Measurements from ENCODE around the gene RPRD1B. TPM values are rescaled to one million over a fixed set of nuclear protein-coding genes. Genes with fewer than 3 reads are reported as not detected.

The RPRD1B gene
- total and polyA plus RNA-seq, 4 donors, result 5.8 to 34.3 (median 29.4) TPM

GRCh38 chr20:38021087-38021772, 12.3 kb upstream of the RPRD1B start:
- 82% methylated on average over 2 of the region's 2 CpGs for WGBS
- peaks cover 5 to 18% (median 10%) of the 10 kb centered on the region in 4 donors for H3K36me3 ChIP-seq (ENCODE audit: control insufficient read depth in 4 of 4, insufficient read depth in 3 of 4, low read depth in 1 of 4, low read length in 3 of 4)

DNA sequence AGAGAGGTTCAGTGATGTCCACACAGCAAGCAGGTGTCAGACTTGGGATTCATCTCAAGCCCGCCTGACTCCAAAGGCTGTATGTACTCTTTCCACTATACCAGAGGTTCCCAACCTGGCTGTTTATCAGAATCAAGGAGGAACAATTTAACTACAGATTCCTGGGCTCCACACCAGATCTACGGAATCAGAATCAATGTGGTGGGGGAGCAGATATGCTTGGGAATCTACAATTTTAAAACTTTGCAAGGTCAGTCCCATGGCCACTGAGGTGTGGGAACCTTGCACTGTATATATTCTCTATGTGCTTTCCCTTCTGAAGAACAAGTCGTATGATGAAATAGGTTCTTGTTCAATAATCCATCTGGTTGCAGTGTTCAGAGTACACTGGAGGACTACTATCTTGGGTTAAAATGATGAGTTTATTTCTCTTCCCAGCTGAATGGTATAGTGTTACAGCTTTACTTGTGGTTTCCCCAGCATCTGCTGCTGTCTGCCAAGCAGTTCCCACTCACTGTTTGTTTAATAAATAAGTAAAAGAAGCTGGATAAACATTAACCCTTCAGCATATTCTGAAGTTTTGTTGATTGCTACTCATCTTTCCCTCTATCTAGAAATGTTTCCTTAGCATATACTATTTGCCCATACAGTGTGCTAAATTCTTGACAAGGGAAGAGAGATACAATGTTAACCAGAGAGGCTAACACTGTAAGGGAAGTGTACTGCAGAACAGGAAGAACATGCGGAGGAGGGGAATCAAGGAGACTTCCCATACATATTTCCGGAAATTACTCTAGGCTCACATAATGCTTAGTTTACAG, 10.2 kb upstream of the RPRD1B start:
- Histone ChIP-seq H3K36me3 (ENCODE audit: control insufficient read depth in 4 of 4, insufficient read depth in 3 of 4, low read depth in 1 of 4, low read length in 3 of 4) (peaks cover 0 to 5% (median 2%) of the 10 kb centered on the region in 4 donors), H3K9me3 (ENCODE audit: control insufficient read depth in 4 of 4, low read length in 3 of 4) (no peaks in the 10 kb centered on the region), H3K9ac (ENCODE audit: low read depth in 1 of 2, low read length in 2 of 2) (no peak overlapping the region), H3K27ac (ENCODE audit: low read depth in 1 of 2, low read length in 2 of 2) (no peak overlapping the region), H3K4me3 (ENCODE audit: low read depth in 1 of 3, low read length in 3 of 3) (no peak overlapping the region), H3K27me3 (ENCODE audit: control insufficient read depth in 4 of 4, insufficient read depth in 4 of 4, low read length in 3 of 4) (no peaks in the 10 kb centered on the region), H3K4me1 (ENCODE audit: control insufficient read depth in 4 of 4, insufficient read depth in 4 of 4, low read length in 3 of 4) (peaks cover 11 to 24% (median 19%) of the 10 kb centered on the region in 4 donors)
- 69% methylated on average over 5 of the region's 5 CpGs for WGBS
- DNase-seq (ENCODE audit: low spot score), result no peak
- TF ChIP-seq RXRA (IDR thresholded peaks at IDR 0.05), result no peak
- TF ChIP-seq HNF4A (conservative IDR thresholded peaks at IDR 0.05), result peak in 1 of 2 donors; percentile 8
- TF ChIP-seq GABPA (IDR thresholded peaks at IDR 0.05 in 1 of 2, conservative IDR thresholded peaks at IDR 0.05 in 1 of 2), result peak in 1 of 2 donors; percentile 18
- TF ChIP-seq, protein P1, sequence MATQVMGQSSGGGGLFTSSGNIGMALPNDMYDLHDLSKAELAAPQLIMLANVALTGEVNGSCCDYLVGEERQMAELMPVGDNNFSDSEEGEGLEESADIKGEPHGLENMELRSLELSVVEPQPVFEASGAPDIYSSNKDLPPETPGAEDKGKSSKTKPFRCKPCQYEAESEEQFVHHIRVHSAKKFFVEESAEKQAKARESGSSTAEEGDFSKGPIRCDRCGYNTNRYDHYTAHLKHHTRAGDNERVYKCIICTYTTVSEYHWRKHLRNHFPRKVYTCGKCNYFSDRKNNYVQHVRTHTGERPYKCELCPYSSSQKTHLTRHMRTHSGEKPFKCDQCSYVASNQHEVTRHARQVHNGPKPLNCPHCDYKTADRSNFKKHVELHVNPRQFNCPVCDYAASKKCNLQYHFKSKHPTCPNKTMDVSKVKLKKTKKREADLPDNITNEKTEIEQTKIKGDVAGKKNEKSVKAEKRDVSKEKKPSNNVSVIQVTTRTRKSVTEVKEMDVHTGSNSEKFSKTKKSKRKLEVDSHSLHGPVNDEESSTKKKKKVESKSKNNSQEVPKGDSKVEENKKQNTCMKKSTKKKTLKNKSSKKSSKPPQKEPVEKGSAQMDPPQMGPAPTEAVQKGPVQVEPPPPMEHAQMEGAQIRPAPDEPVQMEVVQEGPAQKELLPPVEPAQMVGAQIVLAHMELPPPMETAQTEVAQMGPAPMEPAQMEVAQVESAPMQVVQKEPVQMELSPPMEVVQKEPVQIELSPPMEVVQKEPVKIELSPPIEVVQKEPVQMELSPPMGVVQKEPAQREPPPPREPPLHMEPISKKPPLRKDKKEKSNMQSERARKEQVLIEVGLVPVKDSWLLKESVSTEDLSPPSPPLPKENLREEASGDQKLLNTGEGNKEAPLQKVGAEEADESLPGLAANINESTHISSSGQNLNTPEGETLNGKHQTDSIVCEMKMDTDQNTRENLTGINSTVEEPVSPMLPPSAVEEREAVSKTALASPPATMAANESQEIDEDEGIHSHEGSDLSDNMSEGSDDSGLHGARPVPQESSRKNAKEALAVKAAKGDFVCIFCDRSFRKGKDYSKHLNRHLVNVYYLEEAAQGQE (IDR thresholded peaks at IDR 0.05), result no peak

More at GRCh38 chr20:38021087-38021772, 12.3 kb upstream of the RPRD1B start:
- Histone ChIP-seq H3K4me1 (ENCODE audit: control insufficient read depth in 4 of 4, insufficient read depth in 4 of 4, low read length in 3 of 4) (peaks cover 8 to 19% (median 16%) of the 10 kb centered on the region in 4 donors), H3K9me3 (ENCODE audit: control insufficient read depth in 4 of 4, low read length in 3 of 4) (no peaks in the 10 kb centered on the region), H3K9ac (ENCODE audit: low read depth in 1 of 2, low read length in 2 of 2) (no peak overlapping the region), H3K27me3 (ENCODE audit: control insufficient read depth in 4 of 4, insufficient read depth in 4 of 4, low read length in 3 of 4) (no peaks in the 10 kb centered on the region), H3K4me3 (ENCODE audit: low read depth in 1 of 3, low read length in 3 of 3) (no peak overlapping the region), H3K27ac (ENCODE audit: low read depth in 1 of 2, low read length in 2 of 2) (no peak overlapping the region)
- DNase-seq (ENCODE audit: low spot score), result no peak
- TF ChIP-seq, protein P2, sequence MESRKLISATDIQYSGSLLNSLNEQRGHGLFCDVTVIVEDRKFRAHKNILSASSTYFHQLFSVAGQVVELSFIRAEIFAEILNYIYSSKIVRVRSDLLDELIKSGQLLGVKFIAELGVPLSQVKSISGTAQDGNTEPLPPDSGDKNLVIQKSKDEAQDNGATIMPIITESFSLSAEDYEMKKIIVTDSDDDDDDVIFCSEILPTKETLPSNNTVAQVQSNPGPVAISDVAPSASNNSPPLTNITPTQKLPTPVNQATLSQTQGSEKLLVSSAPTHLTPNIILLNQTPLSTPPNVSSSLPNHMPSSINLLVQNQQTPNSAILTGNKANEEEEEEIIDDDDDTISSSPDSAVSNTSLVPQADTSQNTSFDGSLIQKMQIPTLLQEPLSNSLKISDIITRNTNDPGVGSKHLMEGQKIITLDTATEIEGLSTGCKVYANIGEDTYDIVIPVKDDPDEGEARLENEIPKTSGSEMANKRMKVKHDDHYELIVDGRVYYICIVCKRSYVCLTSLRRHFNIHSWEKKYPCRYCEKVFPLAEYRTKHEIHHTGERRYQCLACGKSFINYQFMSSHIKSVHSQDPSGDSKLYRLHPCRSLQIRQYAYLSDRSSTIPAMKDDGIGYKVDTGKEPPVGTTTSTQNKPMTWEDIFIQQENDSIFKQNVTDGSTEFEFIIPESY (IDR thresholded peaks at IDR 0.05), result no peak
- no peak for TF ChIP-seq ATF3 (IDR thresholded peaks at IDR 0.05)
- TF ChIP-seq YY1 (IDR thresholded peaks at IDR 0.05), result no peak

- no peak overlapping the region for H3K27ac ChIP-seq (ENCODE audit: low read depth in 1 of 2, low read length in 2 of 2)
- no peak for DNase-seq (ENCODE audit: low spot score)
Observed at GRCh38 chr20:38024496-38024895, 9.1 kb upstream of the RPRD1B start.

More at GRCh38 chr20:38024496-38024895, 9.1 kb upstream of the RPRD1B start:
- Histone ChIP-seq H3K9ac (ENCODE audit: low read depth in 1 of 2, low read length in 2 of 2) (no peak overlapping the region), H3K36me3 (ENCODE audit: control insufficient read depth in 4 of 4, insufficient read depth in 3 of 4, low read depth in 1 of 4, low read length in 3 of 4) (no peaks in the 10 kb centered on the region), H3K9me3 (ENCODE audit: control insufficient read depth in 4 of 4, low read length in 3 of 4) (no peaks in the 10 kb centered on the region), H3K27me3 (ENCODE audit: control insufficient read depth in 4 of 4, insufficient read depth in 4 of 4, low read length in 3 of 4) (no peaks in the 10 kb centered on the region), H3K4me1 (ENCODE audit: control insufficient read depth in 4 of 4, insufficient read depth in 4 of 4, low read length in 3 of 4) (peaks cover 11 to 24% (median 19%) of the 10 kb centered on the region in 4 donors), H3K4me3 (ENCODE audit: low read depth in 1 of 3, low read length in 3 of 3) (no peak overlapping the region)
- WGBS, result 81% methylated on average over 5 of the region's 5 CpGs
- TF ChIP-seq SP1 (IDR thresholded peaks at IDR 0.05) (no peak), JUND (IDR thresholded peaks at IDR 0.05) (no peak), YY1 (IDR thresholded peaks at IDR 0.05) (no peak)
